GM21367 (cell line): ENCODE measurements around the gene ITGB2.

Experiments
- ATAC-seq: cut with Tn5 transposase; IDR thresholded peaks from one replicate; pipeline ENCODE4 v1.9.1; 2021; ENCODE audit not compliant: unreplicated experiment

Gene ITGB2

GRCh38 chr21:44911384-44912157 lies 9.1 kb downstream of the ITGB2 start:
- ATAC-seq = no peak

GRCh38 chr21:44911068-44911383 lies 9.7 kb downstream of the ITGB2 start:
- no peak for ATAC-seq

GRCh38 chr21:44910229-44911067 lies 10.3 kb downstream of the ITGB2 start:
- no peak for ATAC-seq

GRCh38 chr21:44909719-44910118 lies 11.0 kb downstream of the ITGB2 start:
- no peak for ATAC-seq

- ATAC-seq = no peak
Observed at GRCh38 chr21:44908908-44909307, 11.8 kb downstream of the ITGB2 start.

- ATAC-seq = no peak
Observed at GRCh38 chr21:44907966-44908895, 12.5 kb downstream of the ITGB2 start.

GRCh38 chr21:44907225-44907965 lies 13.3 kb downstream of the ITGB2 start:
- ATAC-seq = no peak

GRCh38 chr21:44905728-44906090 lies 15.0 kb downstream of the ITGB2 start:
- no peak for ATAC-seq

GRCh38 chr21:44905016-44905727 lies 15.5 kb downstream of the ITGB2 start:
- ATAC-seq = no peak

GRCh38 chr21:44904141-44904923 lies 16.4 kb downstream of the ITGB2 start:
- no peak for ATAC-seq

GRCh38 chr21:44903689-44904088 lies 17.0 kb downstream of the ITGB2 start:
- ATAC-seq = no peak

GRCh38 chr21:44903050-44903685 lies 17.5 kb downstream of the ITGB2 start:
- ATAC-seq = no peak

GRCh38 chr21:44902268-44903049 lies 18.2 kb downstream of the ITGB2 start:
- no peak for ATAC-seq

- no peak for ATAC-seq
Observed at GRCh38 chr21:44901391-44902074, 19.2 kb downstream of the ITGB2 start.

GRCh38 chr21:44900559-44901251 lies 20.0 kb downstream of the ITGB2 start:
- ATAC-seq = no peak

- no peak for ATAC-seq
Observed at GRCh38 chr21:44899768-44900558, 20.7 kb downstream of the ITGB2 start.
